GM12878 (cell line): Measurements from ENCODE around the gene MARCHF10. TPM values are rescaled to one million over a fixed set of nuclear protein-coding genes. Genes with fewer than 3 reads are reported as not detected.

ENCODE experiments used
- ATAC-seq: fragments of 200-7000 bp; cut with Tn5 transposase; 3 replicates; pipeline ENCODE4 v1.9.1; 2020; ENCODE audit warnings: mild to moderate bottlenecking, moderate library complexity
- BruUV-seq: library from RNA; stranded (reverse); fragments of 400-500 nt; replicated peaks from 2 replicates; lab custom pipeline; 2021; lab: Mats Ljungman, UMichigan
- CTCF ChIA-PET: fragments of 300-600 bp; sonication (Branson Sonifier 250); formaldehyde crosslinking; extraction: SDS; loops from one replicate; lab custom pipeline; 2021; ENCODE audit warnings: inconsistent platforms; lab: Yijun Ruan, JAX
- POLR2A ChIA-PET: fragments of 350-600 bp; formaldehyde crosslinking; extraction: SDS; loops from one replicate; lab custom pipeline; 2021; ENCODE audit warnings: inconsistent platforms; lab: Charles Lee
- RAD21 ChIA-PET: fragments of 300-600 bp; sonication (Branson Sonifier 250); formaldehyde crosslinking; loops from one replicate; lab custom pipeline; 2023; ENCODE audit warnings: antibody characterized with exemption; ENCODE audit not compliant: unreplicated experiment; lab: Charles Lee
- SMC1A ChIA-PET: fragments of 300-600 bp; sonication (Branson Sonifier 250); formaldehyde crosslinking; loops from one replicate; lab custom pipeline; 2023; ENCODE audit not compliant: unreplicated experiment, uncharacterized antibody; lab: Charles Lee
- DNase-seq: peaks from one replicate; pipeline ENCODE4 v3.0.0-alpha.2; 2011; ENCODE audit warnings: low read depth, low spot score
- FAIRE-seq: peaks from 3 replicates; lab custom pipeline; 2011; peaks lifted over from hg19 to GRCh38; lab: Jason Lieb, UNC
- H2AFZ ChIP-seq: 2 replicates; pipeline ENCODE4 v1.6.0; 2011; ENCODE audit warnings: low read depth, low read length, control low read depth; ENCODE audit not compliant: control insufficient read depth
- H3K27ac ChIP-seq: 2 replicates; pipeline ENCODE4 v1.5.1; 2011; ENCODE audit warnings: control low read depth; ENCODE audit not compliant: control insufficient read depth, insufficient read depth
- H3K27me3 ChIP-seq, 2 experiments: replicated peaks in 1 of 2; 2 replicates each; pipeline versions ENCODE4 v1.6.0 to v1.6.1; 2011; ENCODE audit warnings: low read length in 1 of 2; ENCODE audit not compliant: control insufficient read depth in 2 of 2, insufficient read depth in 2 of 2
- H3K36me3 ChIP-seq, 2 experiments: 2 replicates each; pipeline ENCODE4 v1.5.1; 2011; ENCODE audit warnings: low read length in 1 of 2; ENCODE audit not compliant: control insufficient read depth in 2 of 2, insufficient read depth in 2 of 2
- H3K4me1 ChIP-seq: 2 replicates; pipeline ENCODE4 v1.6.1; 2011; ENCODE audit warnings: mild to moderate bottlenecking, low read length, moderate library complexity, mixed read lengths; ENCODE audit not compliant: control insufficient read depth, insufficient read depth
- H3K4me2 ChIP-seq: 2 replicates; pipeline ENCODE4 v1.6.0; 2011; ENCODE audit warnings: control low read depth; ENCODE audit not compliant: control insufficient read depth, insufficient read depth
- H3K4me3 ChIP-seq: fragments of 200-600 bp; sonication (generic); 2 replicates; pipeline ENCODE4 v1.5.1; 2016
- H3K79me2 ChIP-seq: 2 replicates; pipeline ENCODE4 v1.6.0; 2011; ENCODE audit warnings: low read length; ENCODE audit not compliant: control insufficient read depth, insufficient read depth
- H3K9ac ChIP-seq: 2 replicates; pipeline ENCODE4 v1.8.0; 2011; ENCODE audit warnings: low read length, control low read depth, mixed read lengths; ENCODE audit not compliant: control insufficient read depth, insufficient read depth
- H3K9me3 ChIP-seq: replicated peaks from 3 replicates; pipeline ENCODE4 v1.5.1; 2011; ENCODE audit warnings: mild to moderate bottlenecking, low read length; ENCODE audit not compliant: control insufficient read depth, insufficient read depth
- H4K20me1 ChIP-seq: 2 replicates; pipeline ENCODE4 v1.6.0; 2011; ENCODE audit not compliant: control insufficient read depth, insufficient read depth
- EP300 ChIP-seq, 2 experiments: fragments of 150-350 bp in 1 of 2; IDR thresholded peaks; 2 replicates each; pipeline ENCODE4 v1.6.1; 2011 to 2012; ENCODE audit warnings: low read depth in 2 of 2, low read length in 2 of 2, borderline replicate concordance in 1 of 2, improper control_type of control experiment in 1 of 2, inconsistent platforms in 1 of 2; ENCODE audit not compliant: control insufficient read depth in 1 of 2
- FOS ChIP-seq: IDR thresholded peaks from 3 replicates; pipeline ENCODE4 v1.6.1; 2011; ENCODE audit warnings: borderline replicate concordance; ENCODE audit not compliant: insufficient read length; ENCODE audit errors: extremely low read depth
- FOXM1 ChIP-seq: IDR thresholded peaks from 2 replicates; pipeline ENCODE4 v1.6.1; 2012; ENCODE audit warnings: low read depth, mild to moderate bottlenecking, inconsistent platforms, low read length, moderate library complexity
- HDGF ChIP-seq: fragments of 450-650 bp; IDR thresholded peaks from 2 replicates; pipeline ENCODE4 v1.6.1; 2016; ENCODE audit warnings: antibody characterized with exemption
- IKZF2 ChIP-seq, 2 experiments: fragments of 450-650 bp; IDR thresholded peaks; 2 replicates each; pipeline ENCODE4 v1.6.1; 2017; ENCODE audit warnings: mild to moderate bottlenecking in 2 of 2, moderate library complexity in 2 of 2
- JUND ChIP-seq: IDR thresholded peaks from 2 replicates; pipeline ENCODE4 v1.6.1; 2012; ENCODE audit warnings: low read depth, mild to moderate bottlenecking, low read length, improper control_type of control experiment, moderate library complexity
- KAT2A ChIP-seq: conservative IDR thresholded peaks from 2 replicates; pipeline ENCODE4 v1.6.1; 2011; ENCODE audit warnings: low read depth, low read length; ENCODE audit not compliant: control insufficient read depth
- KLF5 ChIP-seq: fragments of 450-650 bp; IDR thresholded peaks from 2 replicates; pipeline ENCODE4 v1.6.1; 2014; ENCODE audit warnings: mild to moderate bottlenecking; ENCODE audit not compliant: partially characterized antibody
- NFYA ChIP-seq: IDR thresholded peaks from 2 replicates; pipeline ENCODE4 v1.6.1; 2011; ENCODE audit warnings: low read depth, mild to moderate bottlenecking, low read length, improper control_type of control experiment, borderline replicate concordance
- PAX8 ChIP-seq: fragments of 450-650 bp; IDR thresholded peaks from 2 replicates; pipeline ENCODE4 v1.6.1; 2017; ENCODE audit warnings: mild to moderate bottlenecking, moderate library complexity
- RAD21 ChIP-seq: IDR thresholded peaks from 2 replicates; pipeline ENCODE4 v1.6.1; 2011; ENCODE audit warnings: mild to moderate bottlenecking, low read depth, low read length, moderate library complexity; ENCODE audit not compliant: insufficient read depth
- SIX5 ChIP-seq: IDR thresholded peaks from 2 replicates; pipeline ENCODE4 v1.6.1; 2011; ENCODE audit warnings: mild to moderate bottlenecking, low read depth, low read length, moderate library complexity; ENCODE audit not compliant: severe bottlenecking
- SMARCA5 ChIP-seq: fragments of 450-650 bp; IDR thresholded peaks from 2 replicates; pipeline ENCODE4 v1.6.1; 2017; ENCODE audit warnings: mild to moderate bottlenecking
- SREBF1 ChIP-seq: IDR thresholded peaks from 2 replicates; pipeline ENCODE4 v1.6.1; 2012; ENCODE audit warnings: mild to moderate bottlenecking, low read length
- TARDBP ChIP-seq: IDR thresholded peaks from 2 replicates; pipeline ENCODE4 v1.6.1; 2016; ENCODE audit warnings: borderline replicate concordance
- TCF7 ChIP-seq: IDR thresholded peaks from 2 replicates; pipeline ENCODE4 v1.6.1; 2014; ENCODE audit warnings: antibody characterized with exemption, borderline replicate concordance
- WGBS: methylation state at CpG from one replicate; pipeline ENCODE4 v1.1.6; 2016; ENCODE audit warnings: low lambda C conversion rate; ENCODE audit not compliant: insufficient replicate concordance, insufficient coverage; ENCODE audit errors: missing lambda C conversion rate; 5-methylcytosine and 5-hydroxymethylcytosine counted together
- in situ Hi-C: fragments of 300-500 bp; cut with MboI; formaldehyde crosslinking; loops from 9 replicates; pipeline ENCODE4 v1.14.3; 2018; ENCODE audit warnings: mixed read lengths
- intact Hi-C: fragments of 100-400 bp; cut with micrococcal nuclease; formaldehyde crosslinking; loops from one replicate; pipeline ENCODE4 v1.14.2; 2022; ENCODE audit not compliant: unreplicated experiment
- polyA plus RNA-seq, 11 experiments: library from polyadenylated mRNA; depleted of rRNA in 4 of 11; unstranded in 6 of 11; stranded (reverse) in 5 of 11; fragments of >200 nt; fragmentation: Nextera tagmentation in 4 of 11; fragmentation: Illumina TruSeq in 1 of 11; extraction: Ambion mirVana in 4 of 11; extraction: Trizol in 1 of 11; gene quantifications; 1 replicate in 1 of 11; 2 replicates in 10 of 11; pipeline versions ENCODE4 v1.2.1 to v1.2.3, GENCODE V29; 2011 to 2016; ENCODE audit warnings: inconsistent platforms in 2 of 11, missing spikeins in 2 of 11, low read depth in 1 of 11
- total RNA-seq, 4 experiments: library from RNA; depleted of rRNA in 3 of 4; stranded (reverse); fragments of >200 nt in 3 of 4; fragmentation: Illumina TruSeq in 1 of 4; extraction: Trizol in 1 of 4; gene quantifications; 2 replicates each; pipeline versions ENCODE4 v1.2.1 to v1.2.3, GENCODE V29; 2013 to 2021
- TF ChIP-seq, protein P1 (sequence below), 3 experiments: IDR thresholded peaks in 2 of 3; conservative IDR thresholded peaks in 1 of 3; 2 replicates each; pipeline ENCODE4 v1.5.1; 2011; ENCODE audit warnings: low read depth in 3 of 3, low read length in 3 of 3, mild to moderate bottlenecking in 3 of 3, control low read depth in 2 of 3, moderate library complexity in 2 of 3, inconsistent platforms in 1 of 3, mixed read lengths in 1 of 3; ENCODE audit not compliant: control insufficient read depth in 2 of 3, insufficient read depth in 1 of 3; ENCODE audit errors: extremely low read depth in 1 of 3

Gene MARCHF10
- total and polyA plus RNA-seq, 10 of the 15 experiments (the other 5 are each of a cell fraction or from before 2014, with no cell fraction given) = 0.11 to 0.24 TPM; not detected in 8

DNA sequence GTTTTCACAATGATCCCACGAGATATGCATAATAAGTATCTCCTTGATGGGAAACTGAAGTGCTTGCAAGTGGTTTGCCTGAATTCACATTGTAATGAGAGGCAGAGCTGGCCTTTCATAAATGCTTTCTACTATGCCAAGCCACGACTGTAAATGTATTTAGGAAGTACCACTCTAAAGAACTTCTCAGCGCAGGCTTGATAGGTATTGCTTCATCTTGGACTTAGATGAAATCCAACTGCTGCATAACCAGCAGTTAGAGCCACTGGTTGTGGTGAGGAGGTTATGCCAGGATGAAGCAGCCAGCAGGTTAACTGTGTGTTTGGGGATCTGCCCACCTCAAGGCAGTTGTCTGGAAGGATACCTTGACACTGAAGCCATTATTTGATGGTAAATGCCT, 26.8 kb downstream of the MARCHF10 start:
- SMC1A ChIA-PET = no interaction called here
- WGBS = 42% methylated on average over 3 of the region's 3 CpGs
- no peak for TF ChIP-seq EP300 (IDR thresholded peaks at IDR 0.05; ENCODE audit: borderline replicate concordance in 1 of 2, control insufficient read depth in 1 of 2, low read depth in 2 of 2, low read length in 2 of 2)
- TF ChIP-seq KAT2A = no peak
- TF ChIP-seq TARDBP = no peak
- no peak for TF ChIP-seq TCF7
- TF ChIP-seq FOS = no peak
- no peak for TF ChIP-seq PAX8
- no peak for TF ChIP-seq FOXM1
- no peak for TF ChIP-seq RAD21
- TF ChIP-seq SIX5 = no peak
- TF ChIP-seq JUND = no peak
- no peak for TF ChIP-seq IKZF2 (IDR thresholded peaks at IDR 0.05)
- TF ChIP-seq SREBF1 = no peak
- TF ChIP-seq KLF5 = no peak
- TF ChIP-seq NFYA = no peak
- TF ChIP-seq HDGF = no peak
- TF ChIP-seq SMARCA5 = no peak
- TF ChIP-seq, protein P1, sequence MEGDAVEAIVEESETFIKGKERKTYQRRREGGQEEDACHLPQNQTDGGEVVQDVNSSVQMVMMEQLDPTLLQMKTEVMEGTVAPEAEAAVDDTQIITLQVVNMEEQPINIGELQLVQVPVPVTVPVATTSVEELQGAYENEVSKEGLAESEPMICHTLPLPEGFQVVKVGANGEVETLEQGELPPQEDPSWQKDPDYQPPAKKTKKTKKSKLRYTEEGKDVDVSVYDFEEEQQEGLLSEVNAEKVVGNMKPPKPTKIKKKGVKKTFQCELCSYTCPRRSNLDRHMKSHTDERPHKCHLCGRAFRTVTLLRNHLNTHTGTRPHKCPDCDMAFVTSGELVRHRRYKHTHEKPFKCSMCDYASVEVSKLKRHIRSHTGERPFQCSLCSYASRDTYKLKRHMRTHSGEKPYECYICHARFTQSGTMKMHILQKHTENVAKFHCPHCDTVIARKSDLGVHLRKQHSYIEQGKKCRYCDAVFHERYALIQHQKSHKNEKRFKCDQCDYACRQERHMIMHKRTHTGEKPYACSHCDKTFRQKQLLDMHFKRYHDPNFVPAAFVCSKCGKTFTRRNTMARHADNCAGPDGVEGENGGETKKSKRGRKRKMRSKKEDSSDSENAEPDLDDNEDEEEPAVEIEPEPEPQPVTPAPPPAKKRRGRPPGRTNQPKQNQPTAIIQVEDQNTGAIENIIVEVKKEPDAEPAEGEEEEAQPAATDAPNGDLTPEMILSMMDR (IDR thresholded peaks at IDR 0.05 in 2 of 3, conservative IDR thresholded peaks at IDR 0.05 in 1 of 3; ENCODE audit: control insufficient read depth in 2 of 3, extremely low read depth in 1 of 3, insufficient read depth in 1 of 3, low read depth in 3 of 3, low read length in 3 of 3) = no peak
- Histone ChIP-seq H4K20me1 (no peaks in the 10 kb centered on the region), H3K27ac (no peak overlapping the region), H2AFZ (no peak overlapping the region), H3K79me2 (no peaks in the 10 kb centered on the region), H3K4me2 (no peak overlapping the region), H3K4me3 (no peak overlapping the region), H3K4me1 (no peaks in the 10 kb centered on the region), H3K27me3 (no peaks in the 10 kb centered on the region), H3K36me3 (no peaks in the 10 kb centered on the region), H3K9ac (no peak overlapping the region), H3K9me3 (no peaks in the 10 kb centered on the region)
- DNase-seq (no peak), FAIRE-seq (no peak), ATAC-seq (no peak)
- CTCF ChIA-PET = no interaction called here
- intact Hi-C loops (no loop called here), in situ Hi-C loops (no loop called here)
- POLR2A ChIA-PET = no interaction called here
- RAD21 ChIA-PET = no interaction called here
- no TSS peak for BruUV-seq
